GM12878 (cell line): ENCODE data around the gene SCNN1B. TPM values are rescaled to one million over a fixed set of nuclear protein-coding genes. Genes with fewer than 3 reads are reported as not detected.

Experiments used
- ATAC-seq: fragments of 200-7000 bp; cut with Tn5 transposase; 3 replicates; pipeline ENCODE4 v1.9.1; 2020; ENCODE audit warnings: mild to moderate bottlenecking, moderate library complexity
- BruUV-seq: library from RNA; stranded (reverse); fragments of 400-500 nt; replicated peaks from 2 replicates; lab custom pipeline; 2021; lab: Mats Ljungman, UMichigan
- CTCF ChIA-PET: fragments of 300-600 bp; sonication (Branson Sonifier 250); formaldehyde crosslinking; extraction: SDS; loops from one replicate; lab custom pipeline; 2021; ENCODE audit warnings: inconsistent platforms; lab: Yijun Ruan, JAX
- POLR2A ChIA-PET: fragments of 350-600 bp; formaldehyde crosslinking; extraction: SDS; loops from one replicate; lab custom pipeline; 2021; ENCODE audit warnings: inconsistent platforms; lab: Charles Lee
- RAD21 ChIA-PET: fragments of 300-600 bp; sonication (Branson Sonifier 250); formaldehyde crosslinking; loops from one replicate; lab custom pipeline; 2023; ENCODE audit warnings: antibody characterized with exemption; ENCODE audit not compliant: unreplicated experiment; lab: Charles Lee
- SMC1A ChIA-PET: fragments of 300-600 bp; sonication (Branson Sonifier 250); formaldehyde crosslinking; loops from one replicate; lab custom pipeline; 2023; ENCODE audit not compliant: unreplicated experiment, uncharacterized antibody; lab: Charles Lee
- DNase-seq: peaks from one replicate; pipeline ENCODE4 v3.0.0-alpha.2; 2011; ENCODE audit warnings: low read depth, low spot score
- FAIRE-seq: peaks from 3 replicates; lab custom pipeline; 2011; peaks lifted over from hg19 to GRCh38; lab: Jason Lieb, UNC
- H2AFZ ChIP-seq: 2 replicates; pipeline ENCODE4 v1.6.0; 2011; ENCODE audit warnings: low read depth, low read length, control low read depth; ENCODE audit not compliant: control insufficient read depth
- H3K27ac ChIP-seq: 2 replicates; pipeline ENCODE4 v1.5.1; 2011; ENCODE audit warnings: control low read depth; ENCODE audit not compliant: control insufficient read depth, insufficient read depth
- H3K27me3 ChIP-seq, 2 experiments: replicated peaks in 1 of 2; 2 replicates each; pipeline versions ENCODE4 v1.6.0 to v1.6.1; 2011; ENCODE audit warnings: low read length in 1 of 2; ENCODE audit not compliant: control insufficient read depth in 2 of 2, insufficient read depth in 2 of 2
- H3K36me3 ChIP-seq, 2 experiments: 2 replicates each; pipeline ENCODE4 v1.5.1; 2011; ENCODE audit warnings: low read length in 1 of 2; ENCODE audit not compliant: control insufficient read depth in 2 of 2, insufficient read depth in 2 of 2
- H3K4me1 ChIP-seq: 2 replicates; pipeline ENCODE4 v1.6.1; 2011; ENCODE audit warnings: mild to moderate bottlenecking, low read length, moderate library complexity, mixed read lengths; ENCODE audit not compliant: control insufficient read depth, insufficient read depth
- H3K4me2 ChIP-seq: 2 replicates; pipeline ENCODE4 v1.6.0; 2011; ENCODE audit warnings: control low read depth; ENCODE audit not compliant: control insufficient read depth, insufficient read depth
- H3K4me3 ChIP-seq: fragments of 200-600 bp; sonication (generic); 2 replicates; pipeline ENCODE4 v1.5.1; 2016
- H3K79me2 ChIP-seq: 2 replicates; pipeline ENCODE4 v1.6.0; 2011; ENCODE audit warnings: low read length; ENCODE audit not compliant: control insufficient read depth, insufficient read depth
- H3K9ac ChIP-seq: 2 replicates; pipeline ENCODE4 v1.8.0; 2011; ENCODE audit warnings: low read length, control low read depth, mixed read lengths; ENCODE audit not compliant: control insufficient read depth, insufficient read depth
- H3K9me3 ChIP-seq: replicated peaks from 3 replicates; pipeline ENCODE4 v1.5.1; 2011; ENCODE audit warnings: mild to moderate bottlenecking, low read length; ENCODE audit not compliant: control insufficient read depth, insufficient read depth
- H4K20me1 ChIP-seq: 2 replicates; pipeline ENCODE4 v1.6.0; 2011; ENCODE audit not compliant: control insufficient read depth, insufficient read depth
- BCL3 ChIP-seq: IDR thresholded peaks from 2 replicates; pipeline ENCODE4 v1.6.1; 2011; ENCODE audit warnings: borderline replicate concordance, low read depth, mild to moderate bottlenecking, moderate library complexity, low read length; ENCODE audit not compliant: insufficient read depth, poor library complexity, severe bottlenecking
- IKZF1 ChIP-seq: fragments of 450-650 bp; conservative IDR thresholded peaks from 2 replicates; pipeline ENCODE4 v1.6.1; 2017; ENCODE audit warnings: antibody characterized with exemption, mild to moderate bottlenecking
- IKZF2 ChIP-seq, 2 experiments: fragments of 450-650 bp; IDR thresholded peaks; 2 replicates each; pipeline ENCODE4 v1.6.1; 2017; ENCODE audit warnings: mild to moderate bottlenecking in 2 of 2, moderate library complexity in 2 of 2
- SREBF2 ChIP-seq: IDR thresholded peaks from 2 replicates; pipeline ENCODE4 v1.6.1; 2012; ENCODE audit warnings: mild to moderate bottlenecking, low read length
- STAT1 ChIP-seq: fragments of 450-650 bp; conservative IDR thresholded peaks from 2 replicates; pipeline ENCODE4 v1.6.1; 2014; ENCODE audit warnings: antibody characterized with exemption, mild to moderate bottlenecking
- TBL1XR1 ChIP-seq: IDR thresholded peaks from 2 replicates; pipeline ENCODE4 v1.6.1; 2012; ENCODE audit warnings: low read depth, low read length, improper control_type of control experiment
- WGBS: methylation state at CpG from one replicate; pipeline ENCODE4 v1.1.6; 2016; ENCODE audit warnings: low lambda C conversion rate; ENCODE audit not compliant: insufficient replicate concordance, insufficient coverage; ENCODE audit errors: missing lambda C conversion rate; 5-methylcytosine and 5-hydroxymethylcytosine counted together
- in situ Hi-C: fragments of 300-500 bp; cut with MboI; formaldehyde crosslinking; loops from 9 replicates; pipeline ENCODE4 v1.14.3; 2018; ENCODE audit warnings: mixed read lengths
- intact Hi-C: fragments of 100-400 bp; cut with micrococcal nuclease; formaldehyde crosslinking; loops from one replicate; pipeline ENCODE4 v1.14.2; 2022; ENCODE audit not compliant: unreplicated experiment
- polyA plus RNA-seq, 11 experiments: library from polyadenylated mRNA; depleted of rRNA in 4 of 11; unstranded in 6 of 11; stranded (reverse) in 5 of 11; fragments of >200 nt; fragmentation: Nextera tagmentation in 4 of 11; fragmentation: Illumina TruSeq in 1 of 11; extraction: Ambion mirVana in 4 of 11; extraction: Trizol in 1 of 11; gene quantifications; 1 replicate in 1 of 11; 2 replicates in 10 of 11; pipeline versions ENCODE4 v1.2.1 to v1.2.3, GENCODE V29; 2011 to 2016; ENCODE audit warnings: inconsistent platforms in 2 of 11, missing spikeins in 2 of 11, low read depth in 1 of 11
- total RNA-seq, 4 experiments: library from RNA; depleted of rRNA in 3 of 4; stranded (reverse); fragments of >200 nt in 3 of 4; fragmentation: Illumina TruSeq in 1 of 4; extraction: Trizol in 1 of 4; gene quantifications; 2 replicates each; pipeline versions ENCODE4 v1.2.1 to v1.2.3, GENCODE V29; 2013 to 2021
- TF ChIP-seq, protein P1 (sequence below): IDR thresholded peaks from 2 replicates; pipeline ENCODE4 v1.6.1; 2012; ENCODE audit warnings: low read depth, low read length, improper control_type of control experiment

Gene SCNN1B
- total and polyA plus RNA-seq, 10 of the 15 experiments (the other 5 are each of a cell fraction or from before 2014, with no cell fraction given): 0.28 to 1.5 (median 0.64) TPM

- no peaks in the 10 kb centered on the region for H3K27me3 ChIP-seq
- BruUV-seq: no TSS peak
- WGBS: 63% methylated on average over 9 of the region's 9 CpGs
- FAIRE-seq (no peak), DNase-seq (no peak), ATAC-seq (no peak)
- no peaks in the 10 kb centered on the region; the same call in 2 of the 3 replicates for H3K9me3 ChIP-seq
- H3K36me3 ChIP-seq: no peaks in the 10 kb centered on the region
- H3K4me2 ChIP-seq: no peak overlapping the region
- RAD21 ChIA-PET: no interaction called here
- SMC1A ChIA-PET: no interaction called here
- no peaks in the 10 kb centered on the region; the same call in 1 of the 2 replicates for H3K4me1 ChIP-seq
- POLR2A ChIA-PET: interaction anchor here (1.5 kb wide), 1 partner anchor 9 kb away, joined by 3 read pairs; no protein-coding TSS in a partner anchor
- TF ChIP-seq, protein P1, sequence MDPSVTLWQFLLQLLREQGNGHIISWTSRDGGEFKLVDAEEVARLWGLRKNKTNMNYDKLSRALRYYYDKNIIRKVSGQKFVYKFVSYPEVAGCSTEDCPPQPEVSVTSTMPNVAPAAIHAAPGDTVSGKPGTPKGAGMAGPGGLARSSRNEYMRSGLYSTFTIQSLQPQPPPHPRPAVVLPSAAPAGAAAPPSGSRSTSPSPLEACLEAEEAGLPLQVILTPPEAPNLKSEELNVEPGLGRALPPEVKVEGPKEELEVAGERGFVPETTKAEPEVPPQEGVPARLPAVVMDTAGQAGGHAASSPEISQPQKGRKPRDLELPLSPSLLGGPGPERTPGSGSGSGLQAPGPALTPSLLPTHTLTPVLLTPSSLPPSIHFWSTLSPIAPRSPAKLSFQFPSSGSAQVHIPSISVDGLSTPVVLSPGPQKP: no peak
- TF ChIP-seq TBL1XR1 (no peak), IKZF1 (no peak), SREBF2 (no peak), BCL3 (no peak), STAT1 (no peak), IKZF2 (IDR thresholded peaks at IDR 0.05) (no peak)
- no peaks in the 10 kb centered on the region for H3K79me2 ChIP-seq
- in situ Hi-C loops (no loop called here), intact Hi-C loops (no loop called here)
- H3K27ac ChIP-seq: no peak overlapping the region
- no peaks in the 10 kb centered on the region for H4K20me1 ChIP-seq
- H3K4me3 ChIP-seq: no peak overlapping the region
- CTCF ChIA-PET: no interaction called here
- no peak overlapping the region for H3K9ac ChIP-seq
- no peak overlapping the region for H2AFZ ChIP-seq
Measured at GRCh38 chr16:23354246-23354645, 52.1 kb downstream of the SCNN1B start.
